Panc1 (cell line): ENCODE data around the gene STARD8. TPM values are rescaled to one million over a fixed set of nuclear protein-coding genes. Genes with fewer than 3 reads are reported as not detected.

ENCODE experiments used
- ATAC-seq: fragments of 200-7000 bp; cut with Tn5 transposase; 2 replicates; pipeline ENCODE4 v1.9.1; 2020; ENCODE audit warnings: mild to moderate bottlenecking, moderate library complexity
- BruUV-seq: library from RNA; stranded (reverse); fragments of 400-500 nt; replicated peaks from 2 replicates; lab custom pipeline; 2021; lab: Mats Ljungman, UMichigan
- CTCF ChIA-PET: fragments of 300-600 bp; sonication (Branson Sonifier 250); formaldehyde crosslinking; loops from one replicate; lab custom pipeline; 2022; ENCODE audit warnings: antibody characterized with exemption; lab: Charles Lee
- POLR2A ChIA-PET: fragments of 300-600 bp; sonication (Branson Sonifier 250); formaldehyde crosslinking; loops from one replicate; lab custom pipeline; 2022; ENCODE audit warnings: antibody characterized with exemption; lab: Charles Lee
- DNase-seq: peaks from one replicate; pipeline ENCODE4 v3.0.0-alpha.2; 2010; ENCODE audit warnings: low read depth, low spot score
- H3K27ac ChIP-seq: 2 replicates; pipeline ENCODE4 v1.5.1; 2011; ENCODE audit warnings: mild to moderate bottlenecking, low read length, inconsistent platforms
- H3K27me3 ChIP-seq: fragments of 200-500 bp; sonication (Bioruptor generic); 2 replicates; pipeline ENCODE4 v1.6.0; 2014; ENCODE audit warnings: low read length, inconsistent platforms; ENCODE audit not compliant: control insufficient read depth, insufficient read depth
- H3K36me3 ChIP-seq: fragments of 200-500 bp; sonication (Bioruptor generic); 2 replicates; pipeline ENCODE4 v1.5.1; 2014; ENCODE audit warnings: inconsistent platforms, mild to moderate bottlenecking, low read length, moderate library complexity; ENCODE audit not compliant: control insufficient read depth, insufficient read depth
- H3K4me1 ChIP-seq: 2 replicates; pipeline ENCODE4 v1.5.1; 2011; ENCODE audit warnings: inconsistent platforms, mild to moderate bottlenecking, low read length, moderate library complexity; ENCODE audit not compliant: control insufficient read depth, insufficient read depth
- H3K4me3 ChIP-seq, 2 experiments: 2 replicates each; pipeline ENCODE4 v1.5.1; 2011 to 2012; ENCODE audit warnings: low read depth in 2 of 2, low read length in 2 of 2, mild to moderate bottlenecking in 2 of 2, inconsistent platforms in 1 of 2, moderate library complexity in 1 of 2
- H3K9me3 ChIP-seq: fragments of 200-500 bp; sonication (Bioruptor generic); 2 replicates; pipeline ENCODE4 v1.5.1; 2014; ENCODE audit warnings: low read depth, mild to moderate bottlenecking, inconsistent platforms, low read length, moderate library complexity; ENCODE audit not compliant: control insufficient read depth, insufficient read depth
- POLR2AphosphoS5 ChIP-seq: IDR thresholded peaks from 2 replicates; pipeline ENCODE4 v1.6.1; 2012; ENCODE audit warnings: mild to moderate bottlenecking, low read depth, low read length, moderate library complexity
- SIN3A ChIP-seq: IDR thresholded peaks from 2 replicates; pipeline ENCODE4 v1.6.1; 2012; ENCODE audit warnings: low read depth, mild to moderate bottlenecking, low read length, moderate library complexity, borderline replicate concordance; ENCODE audit not compliant: insufficient read depth
- TCF7L2 ChIP-seq: IDR thresholded peaks from 2 replicates; pipeline ENCODE4 v1.6.1; 2011; ENCODE audit warnings: mild to moderate bottlenecking, low read depth, low read length, inconsistent platforms
- in situ Hi-C: cut with HindIII; loops from 2 replicates; pipeline ENCODE4 v1.10.0; 2016; ENCODE audit warnings: low sequenced_read_pairs, low pct_unique_long_range_greater_than_20kb
- intact Hi-C: fragments of 100-400 bp; cut with micrococcal nuclease; formaldehyde crosslinking; loops from one replicate; pipeline ENCODE4 v1.10.0; 2022; ENCODE audit not compliant: unreplicated experiment
- total RNA-seq: library from RNA; stranded (reverse); gene quantifications from one replicate; pipeline ENCODE4 v1.2.1, GENCODE V29; 2021; ENCODE audit not compliant: unreplicated experiment
- TF ChIP-seq, protein P1 (sequence below): fragments of 450-650 bp; IDR thresholded peaks from 2 replicates; pipeline ENCODE4 v1.5.1; 2017; ENCODE audit warnings: mild to moderate bottlenecking
- TF ChIP-seq, protein P2 (sequence below), 2 experiments: IDR thresholded peaks; 2 replicates each; pipeline ENCODE4 v1.6.1; 2011 to 2012; ENCODE audit warnings: low read depth in 2 of 2, control low read depth in 1 of 2, low read length in 1 of 2, mild to moderate bottlenecking in 1 of 2, moderate library complexity in 1 of 2; ENCODE audit not compliant: insufficient read depth in 1 of 2

The STARD8 gene
- total RNA-seq, 1 experiment from 2014 or later = 4.6 TPM

DNA sequence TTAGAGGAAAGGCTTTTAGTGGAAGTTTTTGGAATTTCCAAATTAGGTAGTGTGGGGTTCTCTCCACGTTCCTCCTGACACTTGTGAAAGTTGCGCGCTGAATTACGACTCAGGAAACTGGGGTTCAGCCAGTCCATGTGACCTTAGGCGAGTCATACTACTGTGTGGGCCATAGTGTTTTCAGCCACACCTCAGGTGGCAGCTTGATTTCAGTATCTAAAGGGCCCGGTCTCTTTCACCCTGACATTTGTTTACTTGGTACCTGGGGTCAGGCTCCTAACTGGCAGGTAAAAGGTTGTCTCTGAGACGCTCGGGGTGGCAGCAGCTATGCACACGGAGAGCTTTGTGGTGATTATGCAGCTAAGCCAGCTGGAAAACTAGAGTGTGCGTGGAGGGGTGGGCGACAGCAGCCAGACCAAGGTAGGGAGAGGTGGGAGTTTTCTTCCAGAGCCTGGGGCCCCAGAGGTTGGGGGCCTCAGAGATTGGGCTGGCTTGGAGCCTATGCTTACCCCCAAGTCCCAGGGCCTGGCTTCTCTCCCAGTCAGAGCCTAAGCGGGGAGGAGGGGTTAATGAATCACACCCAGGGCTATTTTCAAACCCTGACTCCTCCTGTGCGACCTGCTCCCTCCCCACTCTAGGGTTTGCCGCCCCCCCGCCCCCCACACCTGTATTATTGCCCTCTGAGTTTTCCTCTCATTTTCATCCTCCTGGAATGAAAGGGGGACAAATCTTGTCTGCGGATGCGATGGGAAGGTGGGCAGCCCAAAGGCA is 47.2 kb downstream of the STARD8 start:
- in situ Hi-C loops (no loop called here), intact Hi-C loops (loop anchor here (10.0 kb wide), 1 partner anchor 100 kb away; no protein-coding TSS in a partner anchor)
- Histone ChIP-seq H3K27ac (no peak overlapping the region), H3K27me3 (no peaks in the 10 kb centered on the region), H3K9me3 (no peaks in the 10 kb centered on the region), H3K36me3 (no peaks in the 10 kb centered on the region), H3K4me1 (peaks cover 4% of the 10 kb centered on the region), H3K4me3 (peak overlapping the region in 1 of 2 experiments; percentile 52; a peak in 1 of 4 replicates)
- no TSS peak for BruUV-seq
- ChIA-PET CTCF (no interaction called here), POLR2A (interaction anchor here (0.6 kb wide), 1 partner anchor 177 kb away, joined by 13 read pairs; no protein-coding TSS in a partner anchor)
- ATAC-seq (no peak), DNase-seq (no peak)
- TF ChIP-seq, protein P1, sequence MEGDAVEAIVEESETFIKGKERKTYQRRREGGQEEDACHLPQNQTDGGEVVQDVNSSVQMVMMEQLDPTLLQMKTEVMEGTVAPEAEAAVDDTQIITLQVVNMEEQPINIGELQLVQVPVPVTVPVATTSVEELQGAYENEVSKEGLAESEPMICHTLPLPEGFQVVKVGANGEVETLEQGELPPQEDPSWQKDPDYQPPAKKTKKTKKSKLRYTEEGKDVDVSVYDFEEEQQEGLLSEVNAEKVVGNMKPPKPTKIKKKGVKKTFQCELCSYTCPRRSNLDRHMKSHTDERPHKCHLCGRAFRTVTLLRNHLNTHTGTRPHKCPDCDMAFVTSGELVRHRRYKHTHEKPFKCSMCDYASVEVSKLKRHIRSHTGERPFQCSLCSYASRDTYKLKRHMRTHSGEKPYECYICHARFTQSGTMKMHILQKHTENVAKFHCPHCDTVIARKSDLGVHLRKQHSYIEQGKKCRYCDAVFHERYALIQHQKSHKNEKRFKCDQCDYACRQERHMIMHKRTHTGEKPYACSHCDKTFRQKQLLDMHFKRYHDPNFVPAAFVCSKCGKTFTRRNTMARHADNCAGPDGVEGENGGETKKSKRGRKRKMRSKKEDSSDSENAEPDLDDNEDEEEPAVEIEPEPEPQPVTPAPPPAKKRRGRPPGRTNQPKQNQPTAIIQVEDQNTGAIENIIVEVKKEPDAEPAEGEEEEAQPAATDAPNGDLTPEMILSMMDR = no peak
- TF ChIP-seq, protein P2, sequence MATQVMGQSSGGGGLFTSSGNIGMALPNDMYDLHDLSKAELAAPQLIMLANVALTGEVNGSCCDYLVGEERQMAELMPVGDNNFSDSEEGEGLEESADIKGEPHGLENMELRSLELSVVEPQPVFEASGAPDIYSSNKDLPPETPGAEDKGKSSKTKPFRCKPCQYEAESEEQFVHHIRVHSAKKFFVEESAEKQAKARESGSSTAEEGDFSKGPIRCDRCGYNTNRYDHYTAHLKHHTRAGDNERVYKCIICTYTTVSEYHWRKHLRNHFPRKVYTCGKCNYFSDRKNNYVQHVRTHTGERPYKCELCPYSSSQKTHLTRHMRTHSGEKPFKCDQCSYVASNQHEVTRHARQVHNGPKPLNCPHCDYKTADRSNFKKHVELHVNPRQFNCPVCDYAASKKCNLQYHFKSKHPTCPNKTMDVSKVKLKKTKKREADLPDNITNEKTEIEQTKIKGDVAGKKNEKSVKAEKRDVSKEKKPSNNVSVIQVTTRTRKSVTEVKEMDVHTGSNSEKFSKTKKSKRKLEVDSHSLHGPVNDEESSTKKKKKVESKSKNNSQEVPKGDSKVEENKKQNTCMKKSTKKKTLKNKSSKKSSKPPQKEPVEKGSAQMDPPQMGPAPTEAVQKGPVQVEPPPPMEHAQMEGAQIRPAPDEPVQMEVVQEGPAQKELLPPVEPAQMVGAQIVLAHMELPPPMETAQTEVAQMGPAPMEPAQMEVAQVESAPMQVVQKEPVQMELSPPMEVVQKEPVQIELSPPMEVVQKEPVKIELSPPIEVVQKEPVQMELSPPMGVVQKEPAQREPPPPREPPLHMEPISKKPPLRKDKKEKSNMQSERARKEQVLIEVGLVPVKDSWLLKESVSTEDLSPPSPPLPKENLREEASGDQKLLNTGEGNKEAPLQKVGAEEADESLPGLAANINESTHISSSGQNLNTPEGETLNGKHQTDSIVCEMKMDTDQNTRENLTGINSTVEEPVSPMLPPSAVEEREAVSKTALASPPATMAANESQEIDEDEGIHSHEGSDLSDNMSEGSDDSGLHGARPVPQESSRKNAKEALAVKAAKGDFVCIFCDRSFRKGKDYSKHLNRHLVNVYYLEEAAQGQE (IDR thresholded peaks at IDR 0.05; ENCODE audit: insufficient read depth in 1 of 2, low read depth in 2 of 2, low read length in 1 of 2) = no peak
- TF ChIP-seq SIN3A (no peak), POLR2AphosphoS5 (no peak), TCF7L2 (no peak)

DNA sequence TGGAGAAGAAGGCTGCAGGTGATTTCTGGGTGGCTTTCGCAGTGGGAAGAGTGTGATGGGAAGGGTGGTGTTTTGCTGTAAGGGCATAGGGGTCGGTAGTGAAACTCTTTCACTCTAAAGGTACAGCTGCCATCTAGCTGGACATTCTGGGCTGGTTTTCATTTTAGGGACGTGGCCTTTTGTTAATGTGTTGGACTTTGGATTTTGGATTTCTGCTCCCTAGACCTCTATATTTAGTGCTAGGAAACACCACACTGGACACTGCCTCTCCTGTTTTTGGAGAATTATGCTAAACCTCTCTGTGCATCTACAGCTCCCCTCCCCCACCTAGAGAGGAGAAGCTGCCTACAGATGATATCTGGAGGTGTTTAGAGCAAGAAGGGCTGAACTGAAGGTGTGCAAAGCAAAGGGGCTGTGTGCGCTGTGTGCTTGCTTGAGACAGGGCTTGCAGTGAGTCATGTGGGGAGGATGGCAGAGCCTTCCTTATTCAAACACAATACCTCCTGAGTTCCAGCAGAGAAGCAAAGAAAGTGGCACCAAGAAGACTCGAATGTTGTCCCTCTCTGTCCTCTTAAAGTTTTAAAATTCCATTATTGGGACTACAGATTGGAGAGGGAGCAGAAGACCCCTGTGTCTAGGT is 47.9 kb downstream of the STARD8 start:
- Histone ChIP-seq H3K36me3 (no peaks in the 10 kb centered on the region), H3K27me3 (no peaks in the 10 kb centered on the region), H3K4me3 (no peak overlapping the region), H3K4me1 (peaks cover 4% of the 10 kb centered on the region), H3K27ac (no peak overlapping the region), H3K9me3 (no peaks in the 10 kb centered on the region)
- BruUV-seq = no TSS peak
- ChIA-PET POLR2A (no interaction called here), CTCF (no interaction called here)
- in situ Hi-C loops (no loop called here), intact Hi-C loops (loop anchor here (10.0 kb wide), 1 partner anchor 101 kb away; no protein-coding TSS in a partner anchor)
- ATAC-seq (no peak), DNase-seq (no peak)
- TF ChIP-seq POLR2AphosphoS5 = no peak
- TF ChIP-seq, protein P2 (IDR thresholded peaks at IDR 0.05; ENCODE audit: insufficient read depth in 1 of 2, low read depth in 2 of 2, low read length in 1 of 2) = no peak
- TF ChIP-seq, protein P1 = no peak
- TF ChIP-seq SIN3A = no peak
- TF ChIP-seq TCF7L2 = no peak
